Measurements from ENCODE around the gene FSHR.

Gene FSHR

GRCh38 chr2:48914477-48915089, 239.7 kb downstream of the FSHR start:
- DNase-seq (ENCODE audit: low read depth in 2 of 2), result no peak
